Measurements from ENCODE around the gene NEURL2. TPM values are rescaled to one million over a fixed set of nuclear protein-coding genes. Genes with fewer than 3 reads are reported as not detected.

The NEURL2 gene
- total RNA-seq, 1 experiment from 2014 or later, result 2.3 TPM

DNA sequence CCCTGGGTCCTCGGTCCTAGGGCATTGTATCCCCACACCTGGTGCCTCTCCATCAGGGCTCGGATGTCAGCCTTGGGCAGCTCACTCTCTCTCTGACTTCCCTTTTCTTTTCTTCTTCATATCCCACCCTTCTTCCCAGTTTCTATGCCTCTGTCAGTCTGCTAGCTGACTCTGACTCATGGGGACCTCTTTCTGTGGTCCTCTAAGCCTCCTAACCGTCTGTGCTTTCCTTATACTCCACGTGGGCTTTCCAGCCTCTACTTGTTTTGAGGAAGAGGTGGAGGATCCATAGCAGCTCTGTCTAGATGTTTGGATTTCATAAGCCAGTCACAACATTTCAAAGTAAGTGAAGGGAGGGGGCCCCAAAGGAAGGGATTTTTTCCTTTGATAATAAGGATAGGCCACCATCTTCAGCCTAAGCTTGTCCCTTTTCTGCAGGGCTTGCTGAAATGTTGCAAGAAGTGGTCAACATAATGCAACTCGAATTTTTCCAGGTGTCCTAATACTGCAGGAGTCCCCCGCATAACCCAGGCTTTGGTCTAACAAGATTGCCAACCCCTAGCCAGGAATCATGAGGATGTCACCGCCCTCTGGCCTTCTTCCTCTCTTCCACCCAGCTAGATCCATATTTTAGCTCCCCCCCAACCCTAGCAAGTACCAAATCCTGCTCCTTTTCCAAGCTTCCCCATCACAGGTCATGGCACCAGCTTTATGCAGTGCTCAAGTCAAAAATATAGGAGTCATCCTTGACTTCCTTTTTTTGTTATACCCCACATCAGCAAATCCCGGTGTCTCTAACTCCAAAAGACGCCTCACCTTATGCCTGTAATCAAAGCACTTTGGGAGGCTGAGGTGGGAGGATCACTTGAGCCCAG lies 29.7 kb upstream of the NEURL2 start:
- no peaks in the 10 kb centered on the region for H3K36me3 ChIP-seq (ENCODE audit: low read depth, low read length)
- no peak for DNase-seq
- H3K9me3 ChIP-seq (ENCODE audit: low read length), result no peaks in the 10 kb centered on the region
- ATAC-seq, result no peak
- peaks cover 8% of the 10 kb centered on the region for H3K4me1 ChIP-seq (ENCODE audit: insufficient read depth, low read length)
- no peak overlapping the region for H2AFZ ChIP-seq (ENCODE audit: low read length)
- ChIA-PET CTCF (no interaction called here), POLR2A (ENCODE audit: unreplicated experiment) (interaction anchor here (1.1 kb wide), 1 partner anchor 15 kb away, joined by 3 read pairs; no protein-coding TSS in a partner anchor)
- intact Hi-C loops (cut with micrococcal nuclease), result no loop called here
- BruUV-seq (replicated peaks), result no TSS peak
- H3K4me3 ChIP-seq (ENCODE audit: low read length), result no peak overlapping the region
- no peaks in the 10 kb centered on the region for H3K9me2 ChIP-seq (replicated peaks; ENCODE audit: low read length)
- H3F3A ChIP-seq (ENCODE audit: low read length, unreplicated experiment), result no peaks in the 10 kb centered on the region
- H3K27me3 ChIP-seq (ENCODE audit: low read length), result no peaks in the 10 kb centered on the region
- H3K4me2 ChIP-seq (ENCODE audit: low read length), result no peak overlapping the region
- no peak overlapping the region for H3K27ac ChIP-seq (ENCODE audit: low read length)
- no peaks in the 10 kb centered on the region for H3K79me2 ChIP-seq (ENCODE audit: low read length)
- TF ChIP-seq EZH2 (IDR thresholded peaks at IDR 0.05; ENCODE audit: low read length, unreplicated experiment) (no peak), EZH2phosphoT487 (IDR thresholded peaks at IDR 0.05; ENCODE audit: borderline replicate concordance, low read length) (no peak), CTCF (conservative IDR thresholded peaks at IDR 0.05; ENCODE audit: low read depth, low read length) (no peak)
- H4K20me1 ChIP-seq (ENCODE audit: low read length), result no peaks in the 10 kb centered on the region
- no peak overlapping the region for H3K9ac ChIP-seq (ENCODE audit: low read length)

DNA sequence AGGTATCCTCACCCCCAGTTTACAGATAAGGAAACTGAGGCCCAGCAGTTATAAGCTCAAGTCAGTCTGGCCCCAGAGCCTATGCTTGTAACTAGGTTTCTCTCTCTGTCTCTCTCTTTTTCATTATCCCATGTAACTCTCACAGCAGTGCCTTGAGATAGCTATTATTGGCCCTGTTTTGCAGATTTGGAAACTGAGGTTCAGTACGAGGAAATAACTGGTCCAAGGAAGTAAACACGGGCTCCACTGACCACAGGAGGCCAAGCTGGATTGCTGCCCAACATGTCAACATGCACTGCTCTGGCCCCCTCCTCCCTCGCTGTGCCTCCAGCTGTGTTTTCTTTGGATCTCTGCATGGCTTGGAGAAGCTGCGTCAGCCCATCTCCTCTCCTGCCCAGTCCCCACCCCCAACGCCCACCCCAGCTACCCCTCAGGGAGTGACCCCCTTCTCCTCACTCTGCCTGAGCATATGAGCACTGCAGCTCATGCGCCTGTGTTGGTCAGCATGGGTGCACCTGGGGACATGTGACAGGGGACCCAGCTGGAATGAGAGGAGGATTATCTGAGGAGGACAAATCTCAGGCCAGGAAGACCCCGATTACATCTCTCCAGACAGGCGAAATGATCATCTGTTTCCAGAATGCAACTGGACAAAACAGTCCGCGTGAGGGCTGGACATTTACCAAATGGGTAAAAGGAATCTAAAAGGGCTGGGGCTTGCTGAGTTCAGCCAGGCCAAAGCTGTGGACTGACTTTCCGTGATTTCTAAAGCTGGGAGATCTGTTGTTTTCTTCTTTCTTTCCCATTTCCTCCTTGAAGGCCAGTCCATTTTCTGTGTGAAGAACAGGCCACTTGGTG lies 28.8 kb upstream of the NEURL2 start:
- Histone ChIP-seq H3K27ac (ENCODE audit: low read length) (no peak overlapping the region), H3K36me3 (ENCODE audit: low read depth, low read length) (no peaks in the 10 kb centered on the region), H3K27me3 (ENCODE audit: low read length) (no peaks in the 10 kb centered on the region), H3K4me2 (ENCODE audit: low read length) (no peak overlapping the region), H3K9me2 (replicated peaks; ENCODE audit: low read length) (no peaks in the 10 kb centered on the region), H3F3A (ENCODE audit: low read length, unreplicated experiment) (no peaks in the 10 kb centered on the region), H2AFZ (ENCODE audit: low read length) (no peak overlapping the region), H3K9ac (ENCODE audit: low read length) (no peak overlapping the region), H3K4me3 (ENCODE audit: low read length) (no peak overlapping the region), H3K4me1 (ENCODE audit: insufficient read depth, low read length) (peaks cover 8% of the 10 kb centered on the region), H4K20me1 (ENCODE audit: low read length) (no peaks in the 10 kb centered on the region), H3K9me3 (ENCODE audit: low read length) (no peaks in the 10 kb centered on the region), H3K79me2 (ENCODE audit: low read length) (no peaks in the 10 kb centered on the region)
- ATAC-seq (no peak), DNase-seq (no peak)
- CTCF ChIA-PET, result no interaction called here
- intact Hi-C loops (cut with micrococcal nuclease), result no loop called here
- BruUV-seq (replicated peaks), result no TSS peak
- TF ChIP-seq EZH2 (IDR thresholded peaks at IDR 0.05; ENCODE audit: low read length, unreplicated experiment), result no peak
- POLR2A ChIA-PET (ENCODE audit: unreplicated experiment), result interaction anchor here (0.6 to 1.1 kb wide), 3 partner anchors 14 to 39 kb away, joined by 3 to 4 read pairs (median 3); no protein-coding TSS in a partner anchor

DNA sequence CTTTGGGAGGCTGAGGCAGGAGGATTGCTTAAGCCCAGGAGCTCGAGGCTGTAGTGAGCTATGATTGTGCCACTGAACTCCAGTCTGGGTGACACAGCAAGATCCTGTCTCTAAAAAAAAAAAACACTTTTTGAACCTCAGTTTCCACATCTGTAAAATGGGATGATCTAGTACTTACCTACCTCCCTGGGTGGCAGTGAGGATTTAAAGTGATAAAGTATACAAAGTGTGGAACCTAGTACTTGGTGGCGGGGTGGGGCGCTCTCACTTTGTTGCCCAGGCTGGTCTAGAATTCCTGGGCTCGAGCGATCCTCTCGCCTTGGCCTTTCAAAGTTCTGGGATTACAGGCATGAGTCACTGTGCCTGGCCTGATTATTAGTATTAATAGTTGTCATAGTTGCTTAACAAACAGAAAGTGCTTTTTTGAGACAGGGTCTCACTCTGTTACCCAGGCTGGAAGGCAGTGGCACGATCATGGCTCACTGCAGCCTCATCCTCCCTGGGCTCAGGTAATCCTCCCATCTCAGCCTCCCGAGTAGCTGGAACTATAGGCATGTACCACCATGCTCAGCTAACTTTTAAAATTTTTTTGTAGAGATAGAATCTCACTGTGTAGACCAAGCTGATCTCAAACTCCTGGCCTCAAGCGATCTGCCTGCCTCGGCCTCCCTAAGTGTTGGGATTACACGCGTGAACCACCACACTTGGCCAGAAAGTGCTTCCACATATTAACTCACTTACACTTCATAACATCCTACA lies 27.9 kb upstream of the NEURL2 start:
- ATAC-seq (no peak), DNase-seq (peak; percentile 22)
- Histone ChIP-seq H3K9me2 (replicated peaks; ENCODE audit: low read length) (no peaks in the 10 kb centered on the region), H3K9me3 (ENCODE audit: low read length) (no peaks in the 10 kb centered on the region), H3K4me3 (ENCODE audit: low read length) (no peak overlapping the region), H3K79me2 (ENCODE audit: low read length) (no peaks in the 10 kb centered on the region), H3K4me2 (ENCODE audit: low read length) (no peak overlapping the region), H3K36me3 (ENCODE audit: low read depth, low read length) (no peaks in the 10 kb centered on the region), H3F3A (ENCODE audit: low read length, unreplicated experiment) (no peaks in the 10 kb centered on the region), H3K27ac (ENCODE audit: low read length) (no peak overlapping the region), H3K27me3 (ENCODE audit: low read length) (no peaks in the 10 kb centered on the region), H3K9ac (ENCODE audit: low read length) (no peak overlapping the region), H3K4me1 (ENCODE audit: insufficient read depth, low read length) (peaks cover 8% of the 10 kb centered on the region), H4K20me1 (ENCODE audit: low read length) (no peaks in the 10 kb centered on the region), H2AFZ (ENCODE audit: low read length) (no peak overlapping the region)
- ChIA-PET POLR2A (ENCODE audit: unreplicated experiment) (interaction anchor here (0.6 kb wide), 1 partner anchor 38 kb away, joined by 3 read pairs; no protein-coding TSS in a partner anchor), CTCF (no interaction called here)
- TF ChIP-seq EZH2phosphoT487 (IDR thresholded peaks at IDR 0.05; ENCODE audit: borderline replicate concordance, low read length), result no peak
- BruUV-seq (replicated peaks), result no TSS peak
- intact Hi-C loops (cut with micrococcal nuclease), result no loop called here
